H1 (cell line): ENCODE results near the gene RMDN2.
"Not testable (repeated sequence)": the region's sequence is repeated elsewhere in the genome, so short reads cannot be mapped to it uniquely, and the experiment has no call there.

Source experiments
- CHD2 ChIP-seq: IDR thresholded peaks from 2 replicates; pipeline ENCODE4 v1.6.1; 2012; ENCODE audit warnings: low read length, improper control_type of control experiment
- JUND ChIP-seq: IDR thresholded peaks from 2 replicates; pipeline ENCODE4 v1.6.1; 2011; ENCODE audit warnings: mild to moderate bottlenecking, improper control_type of control experiment, low read length
- POLR2A ChIP-seq, 2 experiments: IDR thresholded peaks; 1 replicate in 1 of 2; 2 replicates in 1 of 2; pipeline ENCODE4 v1.6.1; 2011; ENCODE audit warnings: low read depth in 2 of 2, low read length in 2 of 2, mild to moderate bottlenecking in 2 of 2; ENCODE audit errors: control extremely low read depth in 1 of 2
- POLR2AphosphoS5 ChIP-seq: IDR thresholded peaks from 2 replicates; pipeline ENCODE4 v1.6.1; 2011; ENCODE audit warnings: low read depth, low read length
- RFX5 ChIP-seq: IDR thresholded peaks from 2 replicates; pipeline ENCODE4 v1.6.1; 2011; ENCODE audit warnings: low read depth, low read length, improper control_type of control experiment, borderline replicate concordance
- SP1 ChIP-seq: IDR thresholded peaks from 2 replicates; pipeline ENCODE4 v1.6.1; 2011; ENCODE audit warnings: low read depth, low read length
- TF ChIP-seq, protein P1 (sequence below): IDR thresholded peaks from 2 replicates; pipeline ENCODE4 v1.6.1; 2012; ENCODE audit warnings: inconsistent platforms
- TF ChIP-seq, protein P2 (sequence below), 3 experiments: IDR thresholded peaks; 1 replicate in 2 of 3; 2 replicates in 1 of 3; pipeline versions ENCODE4 v1.5.1 to v1.6.1; 2011; ENCODE audit warnings: low read length in 3 of 3, mild to moderate bottlenecking in 3 of 3, inconsistent platforms in 2 of 3, low read depth in 1 of 3, moderate library complexity in 1 of 3; ENCODE audit not compliant: insufficient read depth in 1 of 3; ENCODE audit errors: control extremely low read depth in 1 of 3

DNA sequence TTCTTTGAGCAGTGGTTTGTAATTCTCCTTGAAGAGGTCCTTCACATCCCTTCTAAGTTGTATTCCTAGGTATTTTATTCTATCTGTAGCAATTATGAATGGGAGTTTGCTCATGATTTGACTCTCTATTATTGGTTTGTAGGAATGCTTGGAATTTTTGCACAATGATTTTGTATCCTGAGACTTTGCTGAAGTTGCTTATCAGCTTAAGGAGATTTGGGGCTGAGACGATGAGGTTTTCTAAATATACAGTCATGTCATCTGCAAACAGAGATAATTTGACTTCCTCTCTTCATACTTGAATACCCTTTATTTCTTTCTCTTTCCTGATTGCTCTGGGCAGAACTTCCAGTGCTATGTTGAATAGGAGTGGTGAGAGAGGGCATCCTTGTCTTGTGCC lies 12.5 kb downstream of the RMDN2 start:
- not testable (repeated sequence) for TF ChIP-seq POLR2AphosphoS5; CHD2; POLR2A (IDR thresholded peaks at IDR 0.05; ENCODE audit: control extremely low read depth in 1 of 2, low read depth in 2 of 2, low read length in 2 of 2); RFX5; JUND; SP1
- TF ChIP-seq, protein P1, sequence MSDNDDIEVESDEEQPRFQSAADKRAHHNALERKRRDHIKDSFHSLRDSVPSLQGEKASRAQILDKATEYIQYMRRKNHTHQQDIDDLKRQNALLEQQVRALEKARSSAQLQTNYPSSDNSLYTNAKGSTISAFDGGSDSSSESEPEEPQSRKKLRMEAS = not testable (repeated sequence)
- TF ChIP-seq, protein P2, sequence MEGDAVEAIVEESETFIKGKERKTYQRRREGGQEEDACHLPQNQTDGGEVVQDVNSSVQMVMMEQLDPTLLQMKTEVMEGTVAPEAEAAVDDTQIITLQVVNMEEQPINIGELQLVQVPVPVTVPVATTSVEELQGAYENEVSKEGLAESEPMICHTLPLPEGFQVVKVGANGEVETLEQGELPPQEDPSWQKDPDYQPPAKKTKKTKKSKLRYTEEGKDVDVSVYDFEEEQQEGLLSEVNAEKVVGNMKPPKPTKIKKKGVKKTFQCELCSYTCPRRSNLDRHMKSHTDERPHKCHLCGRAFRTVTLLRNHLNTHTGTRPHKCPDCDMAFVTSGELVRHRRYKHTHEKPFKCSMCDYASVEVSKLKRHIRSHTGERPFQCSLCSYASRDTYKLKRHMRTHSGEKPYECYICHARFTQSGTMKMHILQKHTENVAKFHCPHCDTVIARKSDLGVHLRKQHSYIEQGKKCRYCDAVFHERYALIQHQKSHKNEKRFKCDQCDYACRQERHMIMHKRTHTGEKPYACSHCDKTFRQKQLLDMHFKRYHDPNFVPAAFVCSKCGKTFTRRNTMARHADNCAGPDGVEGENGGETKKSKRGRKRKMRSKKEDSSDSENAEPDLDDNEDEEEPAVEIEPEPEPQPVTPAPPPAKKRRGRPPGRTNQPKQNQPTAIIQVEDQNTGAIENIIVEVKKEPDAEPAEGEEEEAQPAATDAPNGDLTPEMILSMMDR (IDR thresholded peaks at IDR 0.05; ENCODE audit: control extremely low read depth in 1 of 3, insufficient read depth in 1 of 3, low read depth in 1 of 3, low read length in 3 of 3) = not testable (repeated sequence)
